Body of pancreas (tissue), 4 donors: ENCODE measurements around the gene NREP. TPM values are rescaled to one million over a fixed set of nuclear protein-coding genes. Genes with fewer than 3 reads are reported as not detected.

Experiments
- ATAC-seq: fragments of 150-250 bp; one replicate; pipeline ENCODE4 v1.9.1; 2016
- DNase-seq, 4 donors: peaks; one replicate each; pipeline ENCODE4 v3.0.0-alpha.2; 2019
- H3K27ac ChIP-seq, 4 donors: fragments of 200-600 bp; sonication (generic); 1 replicate in 3 of 4; 2 replicates in 1 of 4; pipeline versions ENCODE4 v1.5.1 to v1.6.1; 2016 to 2019; ENCODE audit warnings: mild to moderate bottlenecking in 1 of 4, mixed read lengths in 1 of 4, moderate library complexity in 1 of 4
- H3K27me3 ChIP-seq, 2 donors: fragments of 200-600 bp; sonication (generic); one replicate each; pipeline ENCODE4 v1.6.0; 2016; ENCODE audit warnings: mild to moderate bottlenecking in 1 of 2
- H3K36me3 ChIP-seq, 2 donors: fragments of 200-600 bp; sonication (generic); replicated peaks in 1 of 2; 2 replicates each; pipeline ENCODE4 v1.5.1; 2016; ENCODE audit warnings: low read depth in 2 of 2; ENCODE audit not compliant: insufficient read depth in 1 of 2
- H3K4me1 ChIP-seq: fragments of 200-600 bp; sonication (generic); one replicate; pipeline ENCODE4 v1.6.0; 2016
- H3K4me3 ChIP-seq, 2 donors: fragments of 200-600 bp; sonication (generic); 1 replicate in 1 of 2; 2 replicates in 1 of 2; pipeline ENCODE4 v1.5.1; 2016 to 2019
- H3K9me3 ChIP-seq, 3 donors: fragments of 200-600 bp; sonication (generic); 1 replicate in 2 of 3; 2 replicates in 1 of 3; pipeline ENCODE4 v1.5.1; 2016
- POLR2A ChIP-seq, 3 donors: fragments of 450-650 bp; IDR thresholded peaks; one replicate each; pipeline ENCODE4 v1.6.1; 2016; ENCODE audit warnings: antibody characterized with exemption in 3 of 3, mild to moderate bottlenecking in 2 of 3
- WGBS, 2 donors: methylation state at CpG; one replicate each; pipeline ENCODE4 v1.1.5; 2017; 5-methylcytosine and 5-hydroxymethylcytosine counted together
- intact Hi-C: fragments of 100-400 bp; cut with DNase I; formaldehyde crosslinking; loops from one replicate; pipeline ENCODE4 v1.15.1; 2023
- small RNA-seq: library from RNA; depleted of rRNA; stranded (forward); fragments of <200 nt; gene quantifications from one replicate; pipeline ENCODE3, GENCODE V24; 2016
- total RNA-seq, 2 donors: library from RNA; depleted of rRNA; stranded (reverse); fragments of >200 nt; gene quantifications; one replicate each; pipeline ENCODE4 v1.1.0, GENCODE V29; 2016
- TF ChIP-seq, protein P1 (sequence below), 7 experiments: fragments of 450-650 bp in 4 of 7; fragments of 200-600 bp in 3 of 7; sonication (generic) in 3 of 7; IDR thresholded peaks; one replicate each; pipeline ENCODE4 v1.5.1; 2016 to 2019; ENCODE audit warnings: antibody characterized with exemption in 7 of 7

The NREP gene
- total RNA-seq, 2 donors from 2014 or later, result 4.4 to 5.3 TPM

DNA sequence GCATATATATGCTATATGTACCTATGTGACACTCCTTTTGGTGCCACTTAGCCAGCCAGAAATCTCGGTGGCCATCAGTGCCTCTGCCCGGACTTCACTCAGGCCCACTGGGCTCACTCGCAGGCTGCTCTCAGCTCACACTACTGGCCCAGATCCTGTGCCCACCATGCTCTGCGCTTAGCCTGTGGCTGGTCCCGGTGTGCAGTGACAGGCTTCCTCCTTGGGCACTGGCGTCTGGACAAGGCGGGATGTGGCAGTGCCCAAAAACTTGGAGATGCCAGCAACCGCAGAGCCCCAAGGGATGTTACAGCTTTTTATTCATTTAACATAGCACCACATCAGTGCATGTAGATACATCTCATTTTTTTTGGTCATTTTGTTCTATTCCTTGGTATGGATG, 77.4 kb downstream of the NREP start:
- TF ChIP-seq POLR2A (IDR thresholded peaks at IDR 0.05), result no peak
- TF ChIP-seq, protein P1, sequence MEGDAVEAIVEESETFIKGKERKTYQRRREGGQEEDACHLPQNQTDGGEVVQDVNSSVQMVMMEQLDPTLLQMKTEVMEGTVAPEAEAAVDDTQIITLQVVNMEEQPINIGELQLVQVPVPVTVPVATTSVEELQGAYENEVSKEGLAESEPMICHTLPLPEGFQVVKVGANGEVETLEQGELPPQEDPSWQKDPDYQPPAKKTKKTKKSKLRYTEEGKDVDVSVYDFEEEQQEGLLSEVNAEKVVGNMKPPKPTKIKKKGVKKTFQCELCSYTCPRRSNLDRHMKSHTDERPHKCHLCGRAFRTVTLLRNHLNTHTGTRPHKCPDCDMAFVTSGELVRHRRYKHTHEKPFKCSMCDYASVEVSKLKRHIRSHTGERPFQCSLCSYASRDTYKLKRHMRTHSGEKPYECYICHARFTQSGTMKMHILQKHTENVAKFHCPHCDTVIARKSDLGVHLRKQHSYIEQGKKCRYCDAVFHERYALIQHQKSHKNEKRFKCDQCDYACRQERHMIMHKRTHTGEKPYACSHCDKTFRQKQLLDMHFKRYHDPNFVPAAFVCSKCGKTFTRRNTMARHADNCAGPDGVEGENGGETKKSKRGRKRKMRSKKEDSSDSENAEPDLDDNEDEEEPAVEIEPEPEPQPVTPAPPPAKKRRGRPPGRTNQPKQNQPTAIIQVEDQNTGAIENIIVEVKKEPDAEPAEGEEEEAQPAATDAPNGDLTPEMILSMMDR (IDR thresholded peaks at IDR 0.05), result no peak
- DNase-seq (no peak), ATAC-seq (no peak)
- intact Hi-C loops, result no loop called here
- H3K4me1 ChIP-seq, result peaks cover 9% of the 10 kb centered on the region
- H3K36me3 ChIP-seq, result no peaks in the 10 kb centered on the region
- no peak overlapping the region for H3K4me3 ChIP-seq
- H3K9me3 ChIP-seq, result no peaks in the 10 kb centered on the region
- H3K27me3 ChIP-seq, result no peaks in the 10 kb centered on the region
- WGBS, 2 donors, result 92 to 97% methylated on average over 7 to 8 of the region's 8 CpGs
- H3K27ac ChIP-seq, result no peak overlapping the region

Small RNA genes within 50 kb of the gene (small RNA-seq; reads per million reads assigned to genes)
- not detected for gene RN7SKP57

Other genes with a start within 250 kb of the NREP start
- 10 to 100 TPM in 1 of 2 donors, 1 to 10 TPM in 1; 6.0 to 10.9 TPM for gene STARD4, start 244.7 kb downstream of the NREP start, total RNA-seq